ENCODE data around the gene LASP1.

LASP1 gene

DNA sequence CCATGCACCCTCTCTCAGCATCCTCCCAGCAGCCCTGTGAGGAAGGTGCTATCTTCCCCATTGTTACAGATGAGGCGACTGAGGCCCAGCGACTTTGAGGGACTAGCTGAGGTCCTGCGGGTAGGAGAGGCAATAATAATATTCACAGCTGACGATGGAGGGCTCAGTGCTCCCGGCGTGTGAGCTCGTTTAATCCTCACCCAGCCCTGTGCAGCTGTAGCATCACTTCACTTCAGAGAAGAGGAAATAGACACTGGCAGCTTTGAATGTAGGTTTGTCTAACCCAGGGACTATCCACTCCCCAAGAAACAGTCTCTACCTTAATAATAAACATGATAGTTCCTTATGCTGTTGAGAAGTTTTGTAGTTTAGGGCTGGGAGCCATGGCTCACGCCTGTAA, 21.6 kb downstream of the LASP1 start:
- H3K27me3 ChIP-seq (ENCODE audit: insufficient read depth, low read length, poor library complexity): no peaks in the 10 kb centered on the region
- no peaks in the 10 kb centered on the region for H3K9me3 ChIP-seq (ENCODE audit: insufficient read depth, low read length, severe bottlenecking)
- ATAC-seq (ENCODE audit: insufficient read depth, low read depth) (no peak), DNase-seq (no peak)
- peaks cover 33% of the 10 kb centered on the region for H3K79me2 ChIP-seq (ENCODE audit: insufficient read depth, low read length)
- no peak overlapping the region for H3K4me3 ChIP-seq (ENCODE audit: low read depth in 1 of 2, low read length in 2 of 2)
- no peak overlapping the region for H3K9ac ChIP-seq (ENCODE audit: low read depth, low read length)
- no peak overlapping the region for H3K4me2 ChIP-seq (ENCODE audit: insufficient read depth, low read length)
- H2AFZ ChIP-seq (ENCODE audit: low read depth, low read length): no peak overlapping the region
- peaks cover 32% of the 10 kb centered on the region for H4K20me1 ChIP-seq (ENCODE audit: insufficient read depth, low read length)
- H3K36me3 ChIP-seq (ENCODE audit: insufficient read depth, low read length): peaks cover 86% of the 10 kb centered on the region
- no peak overlapping the region for H3K27ac ChIP-seq (ENCODE audit: low read length)
- peaks cover 14% of the 10 kb centered on the region for H3K4me1 ChIP-seq (ENCODE audit: insufficient read depth, low read length)
- no peak for TF ChIP-seq EZH2 (IDR thresholded peaks at IDR 0.05; ENCODE audit: borderline replicate concordance, low read depth, low read length, severe bottlenecking)
- TF ChIP-seq, protein P1, sequence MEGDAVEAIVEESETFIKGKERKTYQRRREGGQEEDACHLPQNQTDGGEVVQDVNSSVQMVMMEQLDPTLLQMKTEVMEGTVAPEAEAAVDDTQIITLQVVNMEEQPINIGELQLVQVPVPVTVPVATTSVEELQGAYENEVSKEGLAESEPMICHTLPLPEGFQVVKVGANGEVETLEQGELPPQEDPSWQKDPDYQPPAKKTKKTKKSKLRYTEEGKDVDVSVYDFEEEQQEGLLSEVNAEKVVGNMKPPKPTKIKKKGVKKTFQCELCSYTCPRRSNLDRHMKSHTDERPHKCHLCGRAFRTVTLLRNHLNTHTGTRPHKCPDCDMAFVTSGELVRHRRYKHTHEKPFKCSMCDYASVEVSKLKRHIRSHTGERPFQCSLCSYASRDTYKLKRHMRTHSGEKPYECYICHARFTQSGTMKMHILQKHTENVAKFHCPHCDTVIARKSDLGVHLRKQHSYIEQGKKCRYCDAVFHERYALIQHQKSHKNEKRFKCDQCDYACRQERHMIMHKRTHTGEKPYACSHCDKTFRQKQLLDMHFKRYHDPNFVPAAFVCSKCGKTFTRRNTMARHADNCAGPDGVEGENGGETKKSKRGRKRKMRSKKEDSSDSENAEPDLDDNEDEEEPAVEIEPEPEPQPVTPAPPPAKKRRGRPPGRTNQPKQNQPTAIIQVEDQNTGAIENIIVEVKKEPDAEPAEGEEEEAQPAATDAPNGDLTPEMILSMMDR (IDR thresholded peaks at IDR 0.05; ENCODE audit: borderline replicate concordance, extremely low read depth, low read length, poor library complexity, severe bottlenecking): no peak

DNA sequence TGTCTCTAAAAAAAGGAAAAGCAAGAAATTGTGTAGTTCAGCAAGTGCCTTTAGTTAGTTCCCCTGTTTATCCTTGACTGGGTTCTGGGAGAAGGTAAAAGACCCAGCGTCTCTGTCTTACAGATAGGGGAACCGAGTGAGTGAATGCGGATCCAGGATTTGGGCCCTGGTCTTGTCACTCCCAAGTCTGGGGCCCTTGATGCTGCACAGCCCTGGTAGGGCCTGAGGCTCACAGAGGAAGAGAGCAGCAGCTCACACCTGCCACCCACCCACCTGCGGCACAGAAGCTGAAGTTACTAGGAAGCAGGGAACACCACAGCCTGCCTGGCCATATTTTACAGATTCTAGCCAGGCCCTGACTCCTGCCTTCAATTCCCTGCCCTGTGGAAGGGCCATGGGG, 22.2 kb downstream of the LASP1 start:
- Histone ChIP-seq H3K4me1 (ENCODE audit: insufficient read depth, low read length) (peaks cover 20% of the 10 kb centered on the region), H3K9ac (ENCODE audit: low read depth, low read length) (no peak overlapping the region), H3K4me2 (ENCODE audit: insufficient read depth, low read length) (no peak overlapping the region), H3K27me3 (ENCODE audit: insufficient read depth, low read length, poor library complexity) (no peaks in the 10 kb centered on the region), H3K27ac (ENCODE audit: low read length) (no peak overlapping the region), H3K79me2 (ENCODE audit: insufficient read depth, low read length) (peaks cover 27% of the 10 kb centered on the region), H2AFZ (ENCODE audit: low read depth, low read length) (no peak overlapping the region), H3K36me3 (ENCODE audit: insufficient read depth, low read length) (peaks cover 86% of the 10 kb centered on the region), H3K9me3 (ENCODE audit: insufficient read depth, low read length, severe bottlenecking) (no peaks in the 10 kb centered on the region), H3K4me3 (ENCODE audit: low read depth in 1 of 2, low read length in 2 of 2) (no peak overlapping the region), H4K20me1 (ENCODE audit: insufficient read depth, low read length) (peaks cover 27% of the 10 kb centered on the region)
- ATAC-seq (ENCODE audit: insufficient read depth, low read depth) (no peak), DNase-seq (no peak)
- no peak for TF ChIP-seq EZH2 (IDR thresholded peaks at IDR 0.05; ENCODE audit: borderline replicate concordance, low read depth, low read length, severe bottlenecking)
- TF ChIP-seq, protein P1 (IDR thresholded peaks at IDR 0.05; ENCODE audit: borderline replicate concordance, extremely low read depth, low read length, poor library complexity, severe bottlenecking): no peak

- H3K4me1 ChIP-seq (ENCODE audit: insufficient read depth, low read length): peaks cover 25% of the 10 kb centered on the region
- DNase-seq: no peak
- no peak overlapping the region for H3K4me3 ChIP-seq (ENCODE audit: low read depth in 1 of 2, low read length in 2 of 2)
- no peak for TF ChIP-seq EZH2 (IDR thresholded peaks at IDR 0.05; ENCODE audit: borderline replicate concordance, low read depth, low read length, severe bottlenecking)
- TF ChIP-seq, protein P1 (IDR thresholded peaks at IDR 0.05; ENCODE audit: borderline replicate concordance, extremely low read depth, low read length, poor library complexity, severe bottlenecking): no peak
- no peak overlapping the region for H3K9ac ChIP-seq (ENCODE audit: low read depth, low read length)
- no peaks in the 10 kb centered on the region for H3K27me3 ChIP-seq (ENCODE audit: insufficient read depth, low read length, poor library complexity)
- no peaks in the 10 kb centered on the region for H3K9me3 ChIP-seq (ENCODE audit: insufficient read depth, low read length, severe bottlenecking)
- no peak overlapping the region for H3K27ac ChIP-seq (ENCODE audit: low read length)
- H3K4me2 ChIP-seq (ENCODE audit: insufficient read depth, low read length): no peak overlapping the region
- peaks cover 86% of the 10 kb centered on the region for H3K36me3 ChIP-seq (ENCODE audit: insufficient read depth, low read length)
- ATAC-seq (ENCODE audit: insufficient read depth, low read depth): no peak
- H2AFZ ChIP-seq (ENCODE audit: low read depth, low read length): no peak overlapping the region
- H4K20me1 ChIP-seq (ENCODE audit: insufficient read depth, low read length): peaks cover 22% of the 10 kb centered on the region
- peaks cover 22% of the 10 kb centered on the region for H3K79me2 ChIP-seq (ENCODE audit: insufficient read depth, low read length)
These were observed 22.8 kb downstream of the LASP1 start for GRCh38 chr17:38892620-38893019.

- TF ChIP-seq, protein P1 (IDR thresholded peaks at IDR 0.05; ENCODE audit: borderline replicate concordance, extremely low read depth, low read length, poor library complexity, severe bottlenecking): no peak
- TF ChIP-seq EZH2 (IDR thresholded peaks at IDR 0.05; ENCODE audit: borderline replicate concordance, low read depth, low read length, severe bottlenecking): no peak
- peaks cover 17% of the 10 kb centered on the region for H3K79me2 ChIP-seq (ENCODE audit: insufficient read depth, low read length)
- no peaks in the 10 kb centered on the region for H3K27me3 ChIP-seq (ENCODE audit: insufficient read depth, low read length, poor library complexity)
- H4K20me1 ChIP-seq (ENCODE audit: insufficient read depth, low read length): peaks cover 17% of the 10 kb centered on the region
- no peaks in the 10 kb centered on the region for H3K9me3 ChIP-seq (ENCODE audit: insufficient read depth, low read length, severe bottlenecking)
- no peak overlapping the region for H3K27ac ChIP-seq (ENCODE audit: low read length)
- no peak overlapping the region for H2AFZ ChIP-seq (ENCODE audit: low read depth, low read length)
- ATAC-seq (ENCODE audit: insufficient read depth, low read depth) (no peak), DNase-seq (no peak)
- no peak overlapping the region for H3K9ac ChIP-seq (ENCODE audit: low read depth, low read length)
- no peak overlapping the region for H3K4me2 ChIP-seq (ENCODE audit: insufficient read depth, low read length)
- no peak overlapping the region for H3K4me3 ChIP-seq (ENCODE audit: low read depth in 1 of 2, low read length in 2 of 2)
- peaks cover 86% of the 10 kb centered on the region for H3K36me3 ChIP-seq (ENCODE audit: insufficient read depth, low read length)
- H3K4me1 ChIP-seq (ENCODE audit: insufficient read depth, low read length): peaks cover 30% of the 10 kb centered on the region
These were observed 23.3 kb downstream of the LASP1 start for GRCh38 chr17:38893113-38893512.

All from DND-41 (cell line).